DMS79 (cell line): ENCODE measurements around the gene CRYBG1.
"Not testable (repeated sequence)": the region's sequence is repeated elsewhere in the genome, so short reads cannot be mapped to it uniquely, and the experiment has no call there.

Experiments
- DNase-seq: peaks from one replicate; lab custom pipeline; 2025; lab: John Stamatoyannopoulos, UW

CRYBG1 gene

GRCh38 chr6:106528521-106528920 is 168.0 kb downstream of the CRYBG1 start:
- DNase-seq, result no peak

- no peak for DNase-seq
These were observed 168.9 kb downstream of the CRYBG1 start for GRCh38 chr6:106529438-106529837.

- DNase-seq, result no peak
These were observed 169.5 kb downstream of the CRYBG1 start for GRCh38 chr6:106530026-106530425.

DNA sequence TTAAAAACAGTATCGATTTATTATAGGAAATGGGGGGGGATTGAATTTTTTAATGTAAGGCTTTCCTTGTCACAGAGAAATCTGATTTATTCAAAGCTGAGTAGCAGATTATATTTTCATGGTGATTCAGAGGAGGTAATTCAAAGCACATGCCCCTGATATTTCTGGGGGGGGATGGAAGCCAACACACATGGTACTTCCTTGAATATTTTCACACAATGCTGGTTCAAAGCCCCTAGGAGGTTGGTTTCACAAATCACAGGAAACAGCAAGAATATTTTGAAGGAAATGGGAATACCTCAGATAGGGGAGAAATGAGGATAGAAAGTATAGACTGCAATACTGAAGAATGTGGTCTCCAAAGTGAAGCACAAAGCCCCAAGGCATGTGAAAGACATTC is 170.0 kb downstream of the CRYBG1 start:
- no peak for DNase-seq

DNA sequence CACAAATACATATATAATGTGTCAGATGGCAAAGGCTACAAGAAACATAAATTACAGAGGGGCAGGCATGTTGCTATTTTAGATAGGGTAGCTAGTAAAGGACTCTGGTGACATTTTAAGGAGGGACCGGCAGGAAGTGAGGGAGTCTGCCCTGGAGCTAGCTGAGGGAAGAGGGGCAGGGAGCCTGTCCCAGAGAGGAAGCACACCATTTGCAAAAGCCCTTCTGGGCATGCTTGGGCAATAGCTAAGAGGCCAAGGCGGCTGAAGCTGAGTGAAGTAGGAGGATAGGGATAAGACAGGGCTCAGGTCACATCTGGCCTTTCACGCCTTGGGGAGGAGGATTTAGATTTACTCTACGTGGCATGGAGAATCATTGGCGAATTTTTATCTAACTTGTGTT is 172.5 kb downstream of the CRYBG1 start:
- no peak for DNase-seq

- no peak for DNase-seq
These were observed 173.5 kb downstream of the CRYBG1 start for GRCh38 chr6:106534004-106534403.

GRCh38 chr6:106534564-106534982 is 174.1 kb downstream of the CRYBG1 start:
- no peak for DNase-seq

GRCh38 chr6:106535012-106535411 is 174.5 kb downstream of the CRYBG1 start:
- DNase-seq, result no peak

DNA sequence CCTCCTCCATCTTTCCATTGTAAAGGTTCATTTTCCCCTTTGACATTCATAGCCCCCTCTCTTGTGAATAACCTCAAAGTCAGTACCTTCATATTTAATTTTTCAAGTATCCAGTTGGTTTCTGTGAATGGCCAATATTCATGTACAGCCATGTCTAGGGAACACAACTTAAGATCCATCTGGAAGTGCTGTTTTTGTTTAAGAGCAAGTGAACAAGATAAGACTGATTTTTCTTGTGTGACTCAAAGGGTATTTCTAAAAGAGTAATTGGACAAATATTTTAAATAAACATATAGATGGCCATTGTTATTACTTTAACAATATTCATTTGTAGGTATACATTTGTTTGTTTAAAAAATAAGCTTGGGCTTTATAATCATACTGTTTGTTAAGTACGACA is 175.8 kb downstream of the CRYBG1 start:
- DNase-seq, result no peak

- DNase-seq, result no peak
These were observed 176.3 kb downstream of the CRYBG1 start for GRCh38 chr6:106536851-106537250.

GRCh38 chr6:106537662-106538061 is 177.1 kb downstream of the CRYBG1 start:
- DNase-seq, result no peak

DNA sequence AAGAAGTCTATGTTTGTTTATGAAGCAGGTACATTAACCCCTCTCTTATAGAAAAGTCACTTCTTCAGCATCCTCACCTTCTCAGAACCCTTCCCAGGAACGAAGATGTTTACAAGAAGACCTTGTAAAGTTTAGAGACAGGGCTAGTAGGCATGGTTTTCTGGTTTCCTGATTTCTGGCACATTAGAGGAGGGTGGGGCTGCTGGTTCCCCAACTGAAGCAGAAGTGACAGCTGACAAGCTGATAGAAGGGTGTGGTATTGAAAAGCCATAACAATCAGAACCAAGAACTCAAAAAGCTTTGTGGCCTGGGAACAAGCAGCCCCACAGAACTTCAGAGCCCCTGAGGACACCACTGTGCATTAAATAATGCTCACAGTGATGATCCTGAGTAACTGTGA is 177.6 kb downstream of the CRYBG1 start:
- no peak for DNase-seq

- no peak for DNase-seq
These were observed 179.4 kb downstream of the CRYBG1 start for GRCh38 chr6:106539936-106540335.

DNA sequence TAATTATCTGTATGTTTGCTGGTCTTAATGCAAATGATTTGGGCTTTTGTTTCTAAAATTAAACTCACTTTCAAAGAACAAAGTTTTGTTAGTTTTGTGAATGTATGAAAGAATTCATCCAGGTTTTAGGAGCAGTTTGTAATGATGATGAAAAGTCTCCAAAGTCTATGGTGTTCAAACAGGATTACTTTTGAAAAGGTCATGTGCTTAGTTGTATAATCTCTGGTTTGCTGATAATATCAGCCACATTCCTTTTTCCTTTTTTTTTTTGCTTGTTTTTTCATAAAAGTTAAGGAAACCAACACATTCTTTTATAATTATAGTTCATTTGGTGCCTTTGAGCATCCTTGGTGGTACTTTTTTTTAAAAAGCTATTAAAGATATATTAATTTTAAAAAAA is 179.9 kb downstream of the CRYBG1 start:
- DNase-seq, result no peak

DNA sequence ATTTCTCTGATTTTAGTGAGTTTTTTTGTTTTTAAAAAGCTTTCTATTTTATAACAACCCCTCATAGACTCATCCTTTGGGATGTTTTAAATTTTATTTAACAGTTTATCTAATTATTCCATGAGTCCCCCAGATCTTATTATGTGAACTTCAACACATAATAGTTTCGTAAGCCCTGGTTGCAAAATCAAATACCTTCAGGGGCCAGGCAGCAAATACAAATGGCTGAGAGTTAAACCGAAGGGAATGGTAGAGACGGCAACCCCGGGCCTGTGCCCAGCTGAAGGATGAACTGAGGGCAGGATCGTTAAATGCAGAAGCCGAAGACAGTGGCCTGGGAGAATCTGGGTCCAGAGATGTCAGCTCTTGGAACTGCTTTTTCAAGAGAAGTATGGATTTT is 180.4 kb downstream of the CRYBG1 start:
- DNase-seq, result no peak

DNA sequence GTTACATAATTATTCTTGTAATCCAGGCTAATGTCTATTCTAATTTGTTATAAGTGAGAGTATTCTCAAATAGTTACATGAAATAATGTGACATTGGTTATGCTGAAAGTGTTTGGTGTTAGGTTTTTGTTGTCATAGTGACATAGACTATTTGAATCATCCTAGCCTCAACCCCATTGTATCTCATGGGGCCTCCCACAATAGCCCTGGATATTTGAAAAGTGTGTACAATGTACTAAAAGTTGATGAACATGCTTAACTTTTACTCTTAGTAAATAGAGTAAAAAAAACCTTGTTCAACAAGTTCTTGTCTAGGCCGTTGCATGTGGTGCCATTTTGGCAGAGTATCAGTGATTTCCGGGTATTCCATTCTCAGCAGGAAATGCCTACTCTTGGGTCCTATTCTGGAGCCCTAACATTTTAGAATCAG is 185.8 kb downstream of the CRYBG1 start:
- no peak for DNase-seq

DNA sequence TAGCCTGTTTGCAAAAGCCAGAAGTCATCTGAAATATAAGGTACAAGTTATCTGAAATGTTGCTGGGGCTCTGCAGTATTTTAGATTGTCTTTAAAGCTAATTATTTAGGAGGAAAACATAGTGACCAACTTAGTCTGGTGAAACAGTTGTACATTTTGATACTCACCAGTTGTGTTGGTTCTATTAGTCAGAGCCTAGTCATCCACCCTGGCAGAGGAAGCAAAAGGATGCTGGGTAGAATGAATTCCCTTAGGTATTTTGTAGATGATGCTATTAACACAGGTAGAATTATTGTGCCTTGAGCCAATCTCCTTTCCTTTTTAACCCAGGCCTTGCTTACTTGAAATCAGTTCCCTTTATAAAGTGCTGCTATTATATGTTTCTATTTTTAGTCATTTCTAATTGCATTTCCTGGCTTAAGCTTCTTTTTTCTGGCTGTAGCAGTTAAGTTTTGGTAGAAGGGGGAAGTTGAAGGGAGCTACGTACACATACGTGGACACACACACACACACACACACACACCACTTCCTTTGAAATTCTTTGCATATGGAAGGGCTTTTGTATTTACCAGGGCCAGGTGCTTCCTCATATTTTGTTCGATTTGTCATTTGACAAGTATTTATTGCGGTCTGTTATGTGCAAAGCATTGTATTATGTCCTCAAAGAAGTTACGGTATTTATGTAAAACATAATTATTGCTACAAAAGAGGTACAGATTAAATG is 186.3 kb downstream of the CRYBG1 start:
- DNase-seq, result no peak

DNA sequence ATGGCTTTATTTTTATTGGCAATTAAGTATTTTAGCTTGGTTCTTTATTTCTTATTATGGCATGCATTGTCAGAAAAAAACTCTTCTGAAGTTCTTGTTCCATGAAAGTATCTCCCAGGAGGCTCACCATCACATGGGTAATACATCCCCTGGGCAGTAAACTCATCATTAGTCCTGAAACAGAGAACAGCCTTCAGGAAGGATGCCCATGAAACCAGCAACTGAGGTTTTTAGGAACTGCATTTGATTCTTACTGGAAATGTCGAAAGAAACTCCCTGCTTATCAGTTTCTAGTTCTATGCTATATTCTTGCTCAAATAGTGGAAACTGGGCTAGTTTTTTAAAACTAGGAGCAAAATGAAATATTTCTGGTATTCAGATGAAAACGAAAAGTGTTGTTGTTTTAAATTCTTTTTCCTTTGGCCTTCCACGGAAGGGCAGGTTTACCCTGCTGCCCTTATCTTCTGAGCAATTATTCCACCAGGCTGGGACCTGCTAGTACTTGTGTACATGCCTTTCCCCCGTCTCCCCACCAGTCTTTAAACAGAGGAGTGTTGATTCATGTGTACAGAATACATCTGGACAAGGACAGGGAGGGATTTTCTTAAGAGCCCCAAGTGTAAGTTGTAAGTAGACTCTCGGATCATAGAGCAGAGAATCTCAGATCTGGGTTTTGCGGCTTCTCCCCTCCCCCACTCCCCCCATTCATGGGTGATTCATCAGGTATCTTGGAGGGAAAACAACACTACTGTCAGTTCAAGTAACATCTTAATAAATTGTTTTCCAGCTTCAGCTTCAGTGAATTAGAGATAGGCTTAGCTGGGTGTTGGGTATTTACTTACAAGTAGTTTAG is 187.3 kb downstream of the CRYBG1 start:
- no peak for DNase-seq

GRCh38 chr6:106548926-106549455 is 188.5 kb downstream of the CRYBG1 start:
- not testable (repeated sequence) for DNase-seq

GRCh38 chr6:106549521-106549920 is 189.0 kb downstream of the CRYBG1 start:
- no peak for DNase-seq

DNA sequence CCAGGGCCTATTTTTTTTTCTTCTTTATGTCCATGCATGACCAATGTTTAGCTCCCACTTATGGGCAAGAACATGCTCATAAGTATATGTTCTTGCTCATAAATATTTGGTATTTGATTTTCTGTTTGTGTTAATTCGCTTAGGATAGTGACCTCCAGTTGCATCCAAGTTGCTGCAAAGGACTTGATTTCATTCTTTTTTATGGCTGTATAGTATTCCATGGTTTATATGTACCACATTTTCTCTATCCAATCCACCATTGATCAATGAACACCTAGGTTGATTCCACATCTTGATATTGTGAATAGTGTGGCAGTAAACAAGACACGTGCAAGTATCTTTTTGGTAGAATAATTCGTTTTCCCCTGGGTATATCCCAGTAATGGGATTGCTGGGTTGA is 190.6 kb downstream of the CRYBG1 start:
- DNase-seq, result no peak

- DNase-seq, result no peak
These were observed 192.9 kb downstream of the CRYBG1 start for GRCh38 chr6:106553440-106553839.

DNA sequence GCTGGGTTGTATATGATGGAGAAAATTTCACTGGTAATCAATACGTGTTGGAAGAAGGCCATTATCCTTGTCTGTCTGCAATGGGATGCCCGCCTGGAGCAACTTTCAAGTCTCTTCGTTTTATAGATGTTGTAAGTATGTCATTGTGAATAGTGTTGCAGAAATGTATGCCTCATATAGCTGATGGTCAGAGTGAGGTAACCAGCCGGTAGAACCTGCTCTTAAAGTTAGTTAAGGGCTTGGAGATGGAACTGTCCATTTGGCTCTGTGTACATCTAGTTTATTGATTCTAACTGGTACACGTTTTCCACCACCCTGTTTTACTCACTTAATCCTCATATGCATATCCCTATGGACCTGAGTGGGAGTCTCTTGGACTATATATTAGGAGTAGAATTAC is 195.2 kb downstream of the CRYBG1 start:
- no peak for DNase-seq
